ENCODE measurements around the gene TM6SF1. TPM values are rescaled to one million over a fixed set of nuclear protein-coding genes. Genes with fewer than 3 reads are reported as not detected.

TM6SF1 gene
- total and polyA plus RNA-seq, 2 of the 4 experiments (the other 2 are of a cell fraction), result 1.6 to 1.9 TPM

- WGBS, 2 experiments (ENCODE audit: extremely low coverage in 2 of 2, insufficient read length in 1 of 2), result 67% methylated on average over 1 of the region's 2 CpGs; no CpG with 5 or more reads in 1 of the 2 experiments
- H3K79me1 ChIP-seq (ENCODE audit: low read depth in 1 of 2, low read length in 2 of 2), result no peaks in the 10 kb centered on the region
- in situ Hi-C loops (cut with MboI; ENCODE audit: low sequenced_read_pairs), result no loop called here
- intact Hi-C loops (cut with micrococcal nuclease), result no loop called here
- H3K4me2 ChIP-seq (ENCODE audit: low read depth, low read length), result no peak overlapping the region
- ChIA-PET POLR2A (ENCODE audit: unreplicated experiment) (no interaction called here), CTCF (interaction anchor here (0.6 to 0.7 kb wide), 2 partner anchors 41 to 87 kb away, joined by 3 read pairs; no protein-coding TSS in a partner anchor)
- no peak overlapping the region for H3K56ac ChIP-seq (ENCODE audit: extremely low read depth, insufficient read depth, low read length)
- H2BK20ac ChIP-seq (ENCODE audit: low read depth, low read length), result no peak overlapping the region
- no peak overlapping the region for H4K5ac ChIP-seq (ENCODE audit: low read depth, low read length)
- no peaks in the 10 kb centered on the region for H4K20me1 ChIP-seq (ENCODE audit: insufficient read depth, low read length)
- H3K36me3 ChIP-seq (ENCODE audit: control insufficient read depth, insufficient read depth, low read length), result no peaks in the 10 kb centered on the region
- H3K23ac ChIP-seq (ENCODE audit: low read depth, low read length), result no peak overlapping the region
- dilution Hi-C loops (cut with HindIII; ENCODE audit: low sequenced_read_pairs, unreplicated experiment), result no loop called here
- no peak overlapping the region for H3K18ac ChIP-seq (ENCODE audit: low read depth, low read length)
- H3K9ac ChIP-seq (ENCODE audit: low read depth, low read length), result no peak overlapping the region
- no peak overlapping the region for H2AFZ ChIP-seq (replicated peaks; ENCODE audit: low read length, poor library complexity)
- no peak overlapping the region for H2BK120ac ChIP-seq (ENCODE audit: low read depth, low read length)
- H3K27me3 ChIP-seq (ENCODE audit: control insufficient read depth, insufficient read depth, low read length), result peaks cover 4% of the 10 kb centered on the region; the same call in 1 of the 2 replicates
- H2AK5ac ChIP-seq (ENCODE audit: low read depth, low read length), result no peak overlapping the region
- DNase-seq (no peak), ATAC-seq (ENCODE audit: low read depth) (no peak)
- no peaks in the 10 kb centered on the region for H3K9me1 ChIP-seq (ENCODE audit: insufficient read depth, low read length)
- H3K14ac ChIP-seq (replicated peaks; ENCODE audit: low read depth, low read length), result no peak overlapping the region
- TF ChIP-seq RCOR1 (IDR thresholded peaks at IDR 0.05; ENCODE audit: insufficient replicate concordance, low read length) (no peak), MAZ (IDR thresholded peaks at IDR 0.05; ENCODE audit: borderline replicate concordance, low read depth, low read length) (no peak), MXI1 (IDR thresholded peaks at IDR 0.05; ENCODE audit: borderline replicate concordance, low read depth, low read length) (no peak), BHLHE40 (IDR thresholded peaks at IDR 0.05; ENCODE audit: low read depth, low read length) (no peak), NFE2L2 (IDR thresholded peaks at IDR 0.05; ENCODE audit: low read depth, low read length) (no peak), CTCF (conservative IDR thresholded peaks at IDR 0.05; ENCODE audit: low read depth, low read length) (no peak), POLR2A (IDR thresholded peaks at IDR 0.05; ENCODE audit: low read depth, low read length) (no peak), CEBPB (IDR thresholded peaks at IDR 0.05; ENCODE audit: low read depth, low read length) (no peak), RAD21 (IDR thresholded peaks at IDR 0.05; ENCODE audit: low read length) (no peak), SMC3 (IDR thresholded peaks at IDR 0.05; ENCODE audit: low read depth, low read length) (no peak), USF2 (IDR thresholded peaks at IDR 0.05; ENCODE audit: low read depth, low read length) (no peak), FOS (IDR thresholded peaks at IDR 0.05; ENCODE audit: low read depth, low read length) (no peak), MAFK (IDR thresholded peaks at IDR 0.05; ENCODE audit: low read depth, low read length) (no peak), RFX5 (IDR thresholded peaks at IDR 0.05; ENCODE audit: low read depth, low read length) (no peak), ELK1 (IDR thresholded peaks at IDR 0.05; ENCODE audit: borderline replicate concordance, low read depth, low read length) (no peak), CHD1 (IDR thresholded peaks at IDR 0.05; ENCODE audit: low read depth, low read length) (no peak)
- H3K4ac ChIP-seq (ENCODE audit: low read depth, low read length), result no peak overlapping the region
- no peak overlapping the region for H2BK5ac ChIP-seq (ENCODE audit: low read depth, low read length, poor library complexity, severe bottlenecking)
- H4K91ac ChIP-seq (ENCODE audit: insufficient read depth, low read depth, low read length), result no peak overlapping the region
- BruUV-seq (replicated peaks), result no TSS peak
- no peaks in the 10 kb centered on the region for H3K9me3 ChIP-seq (ENCODE audit: control insufficient read depth, insufficient read depth, low read length)
- H3K4me1 ChIP-seq (ENCODE audit: control insufficient read depth, insufficient read depth, low read length), result no peaks in the 10 kb centered on the region
- no peak overlapping the region for H3K27ac ChIP-seq (ENCODE audit: insufficient read depth, low read length)
- H2BK15ac ChIP-seq (ENCODE audit: low read depth, low read length), result no peak overlapping the region
- H3K4me3 ChIP-seq (ENCODE audit: insufficient read depth, low read depth, low read length), result no peak overlapping the region
- no peak overlapping the region for H4K8ac ChIP-seq (ENCODE audit: low read depth in 2 of 2, low read length in 2 of 2)
- H2AK9ac ChIP-seq (replicated peaks; ENCODE audit: low read depth, low read length, poor library complexity), result no peak overlapping the region
These were observed 19.9 kb upstream of the TM6SF1 start for GRCh38 chr15:83087576-83087975.
